HEK293 (cell line): Measurements from ENCODE around the gene AQP12A.

Source experiments
- CTCF ChIA-PET: fragments of 350-600 bp; formaldehyde crosslinking; extraction: SDS; loops from one replicate; lab custom pipeline; 2021; ENCODE audit warnings: antibody characterized with exemption; lab: Yijun Ruan, JAX
- POLR2A ChIA-PET: fragments of 300-600 bp; formaldehyde crosslinking; extraction: SDS; loops from one replicate; lab custom pipeline; 2020; ENCODE audit warnings: antibody characterized with exemption, inconsistent platforms; lab: Yijun Ruan, JAX
- H3K27ac ChIP-seq: fragments of 200-500 bp; sonication (Bioruptor generic); 2 replicates; pipeline ENCODE4 v1.5.1; 2014; ENCODE audit warnings: low read depth, low read length, control low read depth, inconsistent platforms; ENCODE audit errors: extremely low read depth
- H3K36me3 ChIP-seq, 2 experiments: fragments of 200-500 bp in 1 of 2; sonication (Bioruptor generic) in 1 of 2; 1 replicate in 1 of 2; 2 replicates in 1 of 2; pipeline ENCODE4 v1.5.1; 2014 to 2017; ENCODE audit warnings: inconsistent platforms in 2 of 2, low read length in 2 of 2; ENCODE audit not compliant: control insufficient read depth in 2 of 2, insufficient read depth in 1 of 2
- H3K4me1 ChIP-seq: fragments of 200-500 bp; sonication (Bioruptor generic); 2 replicates; pipeline ENCODE4 v1.5.1; 2014; ENCODE audit warnings: mild to moderate bottlenecking, low read length, inconsistent platforms; ENCODE audit not compliant: control insufficient read depth, insufficient read depth
- H3K4me3 ChIP-seq: 2 replicates; pipeline ENCODE4 v1.5.1; 2011; ENCODE audit warnings: low read depth, mild to moderate bottlenecking, control low read depth, low read length, moderate library complexity
- H3K9me3 ChIP-seq: fragments of 200-500 bp; sonication (Bioruptor generic); 2 replicates; pipeline ENCODE4 v1.5.1; 2014; ENCODE audit warnings: low read depth, low read length, inconsistent platforms; ENCODE audit not compliant: control insufficient read depth, insufficient read depth
- BCL11B ChIP-seq: fragments of 450-650 bp; formaldehyde crosslinking; IDR thresholded peaks from 2 replicates; pipeline ENCODE4 v1.5.1; 2016; ENCODE audit warnings: low read depth, missing biosample characterization, missing genetic modification characterization
- PRDM1 ChIP-seq: fragments of 450-650 bp; formaldehyde crosslinking; IDR thresholded peaks from 2 replicates; pipeline ENCODE4; 2016; ENCODE audit warnings: missing biosample characterization, missing genetic modification characterization
- SALL2 ChIP-seq: fragments of 450-650 bp; formaldehyde crosslinking; IDR thresholded peaks from 2 replicates; pipeline ENCODE4 v1.5.0; 2017; ENCODE audit warnings: missing biosample characterization, mild to moderate bottlenecking, missing genetic modification characterization, borderline replicate concordance
- ZBTB17 ChIP-seq: fragments of 450-650 bp; formaldehyde crosslinking; IDR thresholded peaks from 2 replicates; pipeline ENCODE4 v1.5.1; 2016; ENCODE audit warnings: missing biosample characterization, missing genetic modification characterization
- ZFP69B ChIP-seq: fragments of 450-650 bp; formaldehyde crosslinking; IDR thresholded peaks from 2 replicates; pipeline ENCODE4 v1.5.1; 2016; ENCODE audit warnings: missing biosample characterization, missing genetic modification characterization
- ZNF266 ChIP-seq: fragments of 450-650 bp; formaldehyde crosslinking; IDR thresholded peaks from 2 replicates; pipeline ENCODE4 v1.5.1; 2016; ENCODE audit warnings: missing biosample characterization, missing genetic modification characterization, low read depth
- ZNF335 ChIP-seq: fragments of 450-650 bp; formaldehyde crosslinking; conservative IDR thresholded peaks from 2 replicates; pipeline ENCODE4 v1.5.1; 2016; ENCODE audit warnings: missing biosample characterization, missing genetic modification characterization
- ZNF366 ChIP-seq: fragments of 450-650 bp; formaldehyde crosslinking; conservative IDR thresholded peaks from 2 replicates; pipeline ENCODE4 v1.5.1; 2016; ENCODE audit warnings: missing biosample characterization, missing genetic modification characterization
- ZNF423 ChIP-seq: fragments of 450-650 bp; formaldehyde crosslinking; IDR thresholded peaks from 2 replicates; pipeline ENCODE4 v1.5.1; 2016; ENCODE audit warnings: missing biosample characterization, missing genetic modification characterization
- ZNF555 ChIP-seq: fragments of 450-650 bp; formaldehyde crosslinking; conservative IDR thresholded peaks from 2 replicates; pipeline ENCODE4 v1.5.1; 2017; ENCODE audit warnings: missing biosample characterization, mild to moderate bottlenecking, missing genetic modification characterization, inconsistent platforms
- ZNF610 ChIP-seq: fragments of 450-650 bp; formaldehyde crosslinking; IDR thresholded peaks from 2 replicates; pipeline ENCODE4 v1.5.1; 2016; ENCODE audit warnings: missing biosample characterization, missing genetic modification characterization, borderline replicate concordance
- ZNF623 ChIP-seq: fragments of 450-650 bp; formaldehyde crosslinking; IDR thresholded peaks from 2 replicates; pipeline ENCODE4 v1.5.1; 2016; ENCODE audit warnings: missing biosample characterization, missing genetic modification characterization
- ZNF624 ChIP-seq: fragments of 450-650 bp; formaldehyde crosslinking; IDR thresholded peaks from 2 replicates; pipeline ENCODE4 v1.5.1; 2017; ENCODE audit warnings: missing biosample characterization, missing genetic modification characterization
- ZNF654 ChIP-seq: fragments of 450-650 bp; formaldehyde crosslinking; IDR thresholded peaks from 2 replicates; pipeline ENCODE4 v1.5.1; 2016; ENCODE audit warnings: low read depth, missing biosample characterization, missing genetic modification characterization
- ZNF707 ChIP-seq: fragments of 450-650 bp; formaldehyde crosslinking; IDR thresholded peaks from 2 replicates; pipeline ENCODE4 v1.5.1; 2016; ENCODE audit warnings: missing biosample characterization, missing genetic modification characterization
- ZNF843 ChIP-seq: fragments of 450-650 bp; formaldehyde crosslinking; IDR thresholded peaks from 2 replicates; pipeline ENCODE4 v1.5.1; 2016; ENCODE audit warnings: missing biosample characterization, missing genetic modification characterization
- TF ChIP-seq, protein P1 (sequence below): fragments of 450-650 bp; formaldehyde crosslinking; conservative IDR thresholded peaks from 2 replicates; pipeline ENCODE4 v1.5.1; 2016; ENCODE audit warnings: low read depth, missing biosample characterization, missing genetic modification characterization
- TF ChIP-seq, protein P2 (sequence below): fragments of 450-650 bp; formaldehyde crosslinking; IDR thresholded peaks from 2 replicates; pipeline ENCODE4 v1.5.1; 2016; ENCODE audit warnings: missing biosample characterization, missing genetic modification characterization
- TF ChIP-seq, protein P3 (sequence below): fragments of 450-650 bp; formaldehyde crosslinking; conservative IDR thresholded peaks from 2 replicates; pipeline ENCODE4 v1.5.1; 2016; ENCODE audit warnings: low read depth, missing biosample characterization, missing genetic modification characterization

The AQP12A gene

DNA sequence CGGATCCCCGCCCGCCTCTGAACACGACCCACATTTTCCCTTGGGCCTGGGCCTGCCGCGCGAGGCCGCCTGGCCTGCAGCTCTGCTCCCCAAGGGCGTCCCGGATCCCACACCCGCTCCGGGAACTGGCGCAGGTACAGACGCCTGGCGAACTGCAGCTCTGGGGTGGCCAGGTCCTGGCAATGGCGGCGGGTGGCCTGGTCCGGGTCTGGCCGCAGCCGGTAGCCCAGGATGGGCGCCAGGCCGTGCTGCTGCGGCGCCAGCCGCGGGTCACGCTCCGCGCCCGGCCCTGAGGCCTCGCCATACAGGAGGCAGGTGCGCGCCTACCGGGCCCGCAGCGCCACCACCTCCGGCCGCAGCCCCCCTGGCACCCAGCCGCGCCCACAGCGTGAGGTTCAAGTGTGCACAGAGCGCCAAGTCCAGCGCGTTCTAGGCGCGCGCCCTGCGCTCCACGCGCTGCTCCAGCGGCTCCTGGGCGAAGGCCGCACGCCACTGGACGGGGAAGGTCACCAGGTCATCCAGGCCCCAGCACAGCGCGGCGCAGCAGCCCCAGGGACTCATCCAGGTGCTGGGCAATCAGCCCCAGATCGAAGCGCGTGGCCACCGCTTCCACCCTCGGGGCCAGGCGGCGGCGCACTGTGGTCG is 9.5 kb downstream of the AQP12A start:
- H3K36me3 ChIP-seq, result no peaks in the 10 kb centered on the region
- POLR2A ChIA-PET, result no interaction called here
- no peaks in the 10 kb centered on the region for H3K4me1 ChIP-seq
- TF ChIP-seq ZNF843 (tag by site-specific recombination), result no peak
- no peak for TF ChIP-seq ZNF266 (tag by site-specific recombination)
- no peak for TF ChIP-seq ZFP69B (tag by site-specific recombination)
- TF ChIP-seq ZNF423 (tag by site-specific recombination), result no peak
- TF ChIP-seq BCL11B (tag by site-specific recombination), result peak; percentile 35; the same call in 1 of the 2 replicates
- TF ChIP-seq ZBTB17, result no peak
- CTCF ChIA-PET, result interaction anchor here (0.7 kb wide), 1 partner anchor 67 kb away, joined by 3 read pairs; no protein-coding TSS in a partner anchor
- H3K4me3 ChIP-seq, result no peak overlapping the region
- no peaks in the 10 kb centered on the region for H3K9me3 ChIP-seq
- no peak overlapping the region for H3K27ac ChIP-seq

DNA sequence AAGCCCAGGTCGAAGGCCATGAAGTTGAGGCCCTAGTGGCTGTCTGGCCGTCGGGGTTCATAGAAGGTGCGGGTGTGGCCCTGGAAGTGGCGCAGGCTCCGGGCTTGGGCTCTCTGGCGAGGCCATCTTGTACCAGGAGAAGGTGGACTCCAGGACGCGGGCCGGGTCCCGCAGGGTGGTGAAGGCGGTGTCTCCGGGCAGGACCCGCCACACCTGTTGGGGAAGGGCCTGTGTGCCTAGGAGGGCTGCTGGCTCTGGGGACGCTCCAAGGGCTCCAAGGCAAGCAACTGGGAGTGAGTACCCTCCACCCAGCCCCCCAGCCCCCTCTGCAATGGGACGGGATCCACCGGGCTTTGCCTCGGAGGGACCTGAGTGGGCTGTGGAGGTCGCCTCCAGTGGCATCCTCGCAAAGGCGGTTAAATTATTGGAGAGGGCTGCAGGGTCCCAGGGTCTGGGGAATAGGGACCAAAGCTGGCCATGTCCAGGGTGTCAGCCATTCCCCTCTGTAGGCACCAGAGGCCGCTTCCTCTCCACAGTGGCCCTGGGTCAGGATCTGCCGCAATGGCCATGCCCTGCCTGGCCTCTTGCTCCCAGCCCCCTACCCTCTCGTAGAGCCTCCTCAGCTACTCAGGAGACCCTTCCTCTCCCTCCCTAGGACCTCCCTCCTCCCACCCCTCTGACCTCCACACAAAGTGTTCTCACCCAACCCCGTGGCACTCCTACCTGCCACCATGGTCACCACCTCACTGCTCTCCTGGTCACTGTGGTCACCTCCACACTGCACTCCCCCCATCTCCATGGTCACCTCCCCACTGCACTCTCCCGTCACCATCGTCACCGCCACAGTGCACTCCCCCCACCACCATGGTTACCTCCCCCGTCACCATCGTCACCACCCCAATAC is 10.3 kb downstream of the AQP12A start:
- Histone ChIP-seq H3K4me1 (no peaks in the 10 kb centered on the region), H3K27ac (no peak overlapping the region)
- POLR2A ChIA-PET, result no interaction called here
- TF ChIP-seq ZNF366 (tag by site-specific recombination), result no peak
- TF ChIP-seq, protein P1, sequence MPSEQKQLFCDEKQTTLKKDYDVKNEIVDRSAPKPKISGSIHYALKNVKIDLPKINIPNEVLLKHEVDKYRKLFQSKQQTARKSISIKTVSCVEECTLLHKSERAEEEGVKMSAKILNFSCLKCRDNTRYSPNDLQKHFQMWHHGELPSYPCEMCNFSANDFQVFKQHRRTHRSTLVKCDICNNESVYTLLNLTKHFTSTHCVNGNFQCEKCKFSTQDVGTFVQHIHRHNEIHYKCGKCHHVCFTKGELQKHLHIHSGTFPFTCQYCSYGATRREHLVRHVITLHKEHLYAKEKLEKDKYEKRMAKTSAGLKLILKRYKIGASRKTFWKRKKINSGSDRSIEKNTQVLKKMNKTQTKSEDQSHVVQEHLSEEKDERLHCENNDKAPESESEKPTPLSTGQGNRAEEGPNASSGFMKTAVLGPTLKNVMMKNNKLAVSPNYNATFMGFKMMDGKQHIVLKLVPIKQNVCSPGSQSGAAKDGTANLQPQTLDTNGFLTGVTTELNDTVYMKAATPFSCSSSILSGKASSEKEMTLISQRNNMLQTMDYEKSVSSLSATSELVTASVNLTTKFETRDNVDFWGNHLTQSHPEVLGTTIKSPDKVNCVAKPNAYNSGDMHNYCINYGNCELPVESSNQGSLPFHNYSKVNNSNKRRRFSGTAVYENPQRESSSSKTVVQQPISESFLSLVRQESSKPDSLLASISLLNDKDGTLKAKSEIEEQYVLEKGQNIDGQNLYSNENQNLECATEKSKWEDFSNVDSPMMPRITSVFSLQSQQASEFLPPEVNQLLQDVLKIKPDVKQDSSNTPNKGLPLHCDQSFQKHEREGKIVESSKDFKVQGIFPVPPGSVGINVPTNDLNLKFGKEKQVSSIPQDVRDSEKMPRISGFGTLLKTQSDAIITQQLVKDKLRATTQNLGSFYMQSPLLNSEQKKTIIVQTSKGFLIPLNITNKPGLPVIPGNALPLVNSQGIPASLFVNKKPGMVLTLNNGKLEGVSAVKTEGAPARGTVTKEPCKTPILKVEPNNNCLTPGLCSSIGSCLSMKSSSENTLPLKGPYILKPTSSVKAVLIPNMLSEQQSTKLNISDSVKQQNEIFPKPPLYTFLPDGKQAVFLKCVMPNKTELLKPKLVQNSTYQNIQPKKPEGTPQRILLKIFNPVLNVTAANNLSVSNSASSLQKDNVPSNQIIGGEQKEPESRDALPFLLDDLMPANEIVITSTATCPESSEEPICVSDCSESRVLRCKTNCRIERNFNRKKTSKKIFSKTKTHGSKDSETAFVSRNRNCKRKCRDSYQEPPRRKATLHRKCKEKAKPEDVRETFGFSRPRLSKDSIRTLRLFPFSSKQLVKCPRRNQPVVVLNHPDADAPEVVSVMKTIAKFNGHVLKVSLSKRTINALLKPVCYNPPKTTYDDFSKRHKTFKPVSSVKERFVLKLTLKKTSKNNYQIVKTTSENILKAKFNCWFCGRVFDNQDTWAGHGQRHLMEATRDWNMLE (tag by site-specific recombination), result no peak
- TF ChIP-seq PRDM1 (tag by site-specific recombination), result no peak
- TF ChIP-seq ZNF654 (tag by site-specific recombination), result no peak
- no peak for TF ChIP-seq ZNF335
- no peak for TF ChIP-seq ZNF623 (tag by site-specific recombination)
- TF ChIP-seq, all 188 proteins: peak for 0
- H3K9me3 ChIP-seq, result no peaks in the 10 kb centered on the region
- CTCF ChIA-PET, result no interaction called here
- no peak overlapping the region for H3K4me3 ChIP-seq
- H3K36me3 ChIP-seq, result no peaks in the 10 kb centered on the region

DNA sequence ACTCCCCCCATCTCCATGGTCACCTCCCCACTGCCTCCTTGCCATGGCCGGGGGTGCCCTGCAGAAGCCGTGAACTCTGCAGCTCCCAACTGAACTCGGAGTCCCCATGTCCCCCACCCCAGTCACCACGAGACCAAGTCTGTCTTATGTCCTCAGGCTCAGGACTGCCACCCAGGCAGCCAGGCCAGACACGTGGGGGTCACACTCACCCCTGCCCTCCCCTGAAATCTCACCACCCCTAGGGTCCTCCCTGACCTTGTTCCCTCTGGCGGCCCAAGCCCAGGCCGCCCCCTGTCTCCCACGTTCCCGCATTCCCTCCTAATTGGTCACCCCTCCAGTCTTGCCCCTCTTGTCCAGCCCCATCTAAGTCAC is 11.0 kb downstream of the AQP12A start:
- ChIA-PET CTCF (interaction anchor here (1.0 kb wide), 1 partner anchor 40 kb away, joined by 5 read pairs; no protein-coding TSS in a partner anchor), POLR2A (no interaction called here)
- H3K4me3 ChIP-seq, result no peak overlapping the region
- H3K36me3 ChIP-seq, result no peaks in the 10 kb centered on the region
- H3K27ac ChIP-seq, result no peak overlapping the region
- H3K9me3 ChIP-seq, result no peaks in the 10 kb centered on the region
- H3K4me1 ChIP-seq, result no peaks in the 10 kb centered on the region
- TF ChIP-seq ZNF654 (tag by site-specific recombination) (no peak), ZNF335 (no peak), ZNF707 (tag by site-specific recombination) (no peak), ZNF624 (tag by site-specific recombination) (no peak), ZNF610 (tag by site-specific recombination) (no peak), SALL2 (tag by site-specific recombination) (no peak), ZNF555 (no peak)
- TF ChIP-seq, protein P2, sequence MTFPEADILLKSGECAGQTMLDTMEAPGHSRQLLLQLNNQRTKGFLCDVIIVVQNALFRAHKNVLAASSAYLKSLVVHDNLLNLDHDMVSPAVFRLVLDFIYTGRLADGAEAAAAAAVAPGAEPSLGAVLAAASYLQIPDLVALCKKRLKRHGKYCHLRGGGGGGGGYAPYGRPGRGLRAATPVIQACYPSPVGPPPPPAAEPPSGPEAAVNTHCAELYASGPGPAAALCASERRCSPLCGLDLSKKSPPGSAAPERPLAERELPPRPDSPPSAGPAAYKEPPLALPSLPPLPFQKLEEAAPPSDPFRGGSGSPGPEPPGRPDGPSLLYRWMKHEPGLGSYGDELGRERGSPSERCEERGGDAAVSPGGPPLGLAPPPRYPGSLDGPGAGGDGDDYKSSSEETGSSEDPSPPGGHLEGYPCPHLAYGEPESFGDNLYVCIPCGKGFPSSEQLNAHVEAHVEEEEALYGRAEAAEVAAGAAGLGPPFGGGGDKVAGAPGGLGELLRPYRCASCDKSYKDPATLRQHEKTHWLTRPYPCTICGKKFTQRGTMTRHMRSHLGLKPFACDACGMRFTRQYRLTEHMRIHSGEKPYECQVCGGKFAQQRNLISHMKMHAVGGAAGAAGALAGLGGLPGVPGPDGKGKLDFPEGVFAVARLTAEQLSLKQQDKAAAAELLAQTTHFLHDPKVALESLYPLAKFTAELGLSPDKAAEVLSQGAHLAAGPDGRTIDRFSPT (tag by site-specific recombination), result no peak
- TF ChIP-seq, protein P3, sequence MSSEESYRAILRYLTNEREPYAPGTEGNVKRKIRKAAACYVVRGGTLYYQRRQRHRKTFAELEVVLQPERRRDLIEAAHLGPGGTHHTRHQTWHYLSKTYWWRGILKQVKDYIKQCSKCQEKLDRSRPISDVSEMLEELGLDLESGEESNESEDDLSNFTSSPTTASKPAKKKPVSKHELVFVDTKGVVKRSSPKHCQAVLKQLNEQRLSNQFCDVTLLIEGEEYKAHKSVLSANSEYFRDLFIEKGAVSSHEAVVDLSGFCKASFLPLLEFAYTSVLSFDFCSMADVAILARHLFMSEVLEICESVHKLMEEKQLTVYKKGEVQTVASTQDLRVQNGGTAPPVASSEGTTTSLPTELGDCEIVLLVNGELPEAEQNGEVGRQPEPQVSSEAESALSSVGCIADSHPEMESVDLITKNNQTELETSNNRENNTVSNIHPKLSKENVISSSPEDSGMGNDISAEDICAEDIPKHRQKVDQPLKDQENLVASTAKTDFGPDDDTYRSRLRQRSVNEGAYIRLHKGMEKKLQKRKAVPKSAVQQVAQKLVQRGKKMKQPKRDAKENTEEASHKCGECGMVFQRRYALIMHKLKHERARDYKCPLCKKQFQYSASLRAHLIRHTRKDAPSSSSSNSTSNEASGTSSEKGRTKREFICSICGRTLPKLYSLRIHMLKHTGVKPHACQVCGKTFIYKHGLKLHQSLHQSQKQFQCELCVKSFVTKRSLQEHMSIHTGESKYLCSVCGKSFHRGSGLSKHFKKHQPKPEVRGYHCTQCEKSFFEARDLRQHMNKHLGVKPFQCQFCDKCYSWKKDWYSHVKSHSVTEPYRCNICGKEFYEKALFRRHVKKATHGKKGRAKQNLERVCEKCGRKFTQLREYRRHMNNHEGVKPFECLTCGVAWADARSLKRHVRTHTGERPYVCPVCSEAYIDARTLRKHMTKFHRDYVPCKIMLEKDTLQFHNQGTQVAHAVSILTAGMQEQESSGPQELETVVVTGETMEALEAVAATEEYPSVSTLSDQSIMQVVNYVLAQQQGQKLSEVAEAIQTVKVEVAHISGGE, result no peak
